Measurements from ENCODE around the gene INF2.

The INF2 gene

DNA sequence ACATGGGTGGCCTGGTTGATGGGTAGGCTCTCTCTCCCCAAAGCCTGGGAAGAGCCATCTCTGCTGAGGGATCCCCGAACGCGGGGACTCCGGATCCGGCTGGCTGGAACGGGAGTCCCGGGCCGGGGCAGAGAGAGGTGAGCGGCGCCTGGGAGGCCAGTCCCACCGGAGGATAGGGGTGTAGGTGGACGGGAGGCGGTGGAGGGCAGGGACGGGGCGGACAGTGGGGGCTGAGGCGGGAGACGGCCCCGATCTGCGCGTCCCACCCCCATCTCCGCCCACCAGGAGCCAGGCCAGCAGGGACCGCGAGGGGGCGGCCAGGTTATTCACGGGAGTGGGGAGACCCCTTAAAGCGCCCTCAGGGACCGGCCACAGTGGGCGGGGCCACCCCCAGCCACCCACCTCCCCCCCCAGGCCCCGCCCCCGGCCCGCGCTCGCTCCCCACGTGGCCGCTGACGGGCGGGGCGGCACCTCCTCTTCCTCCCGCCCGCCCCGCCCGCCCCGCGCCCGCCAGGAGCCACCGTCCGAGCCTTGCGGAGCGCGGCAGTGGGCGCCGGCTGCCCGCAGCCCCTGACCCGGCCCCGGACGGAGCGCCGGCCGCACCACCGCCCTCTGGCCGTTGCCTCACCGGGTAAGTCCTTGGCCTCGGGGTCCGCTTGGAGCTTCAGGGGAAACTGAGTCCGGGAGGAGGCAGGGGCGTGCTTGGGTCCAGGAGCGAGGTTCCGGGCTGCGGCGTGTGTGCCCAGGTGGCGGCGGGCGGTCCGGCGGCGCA, at the start of gene INF2:
INF2 (plus strand) TSS at position 510 of the 772 bp plus-strand sequence. CDS start 11,748 bp downstream, outside the sequence.
- H3K27me3 Mint-ChIP-seq = no peaks in the 10 kb centered on the region
- no peaks in the 10 kb centered on the region for H3K36me3 Mint-ChIP-seq
- peak; percentile 62 for ATAC-seq
- H3K27ac Mint-ChIP-seq = peak within 1 kb of the TSS; percentile 70
- H3K4me3 Mint-ChIP-seq = peak within 1 kb of the TSS; percentile 78
- peaks cover 72% of the 10 kb centered on the region for H3K4me1 Mint-ChIP-seq
- H3K9me3 Mint-ChIP-seq = peaks cover 3% of the 10 kb centered on the region

DNA sequence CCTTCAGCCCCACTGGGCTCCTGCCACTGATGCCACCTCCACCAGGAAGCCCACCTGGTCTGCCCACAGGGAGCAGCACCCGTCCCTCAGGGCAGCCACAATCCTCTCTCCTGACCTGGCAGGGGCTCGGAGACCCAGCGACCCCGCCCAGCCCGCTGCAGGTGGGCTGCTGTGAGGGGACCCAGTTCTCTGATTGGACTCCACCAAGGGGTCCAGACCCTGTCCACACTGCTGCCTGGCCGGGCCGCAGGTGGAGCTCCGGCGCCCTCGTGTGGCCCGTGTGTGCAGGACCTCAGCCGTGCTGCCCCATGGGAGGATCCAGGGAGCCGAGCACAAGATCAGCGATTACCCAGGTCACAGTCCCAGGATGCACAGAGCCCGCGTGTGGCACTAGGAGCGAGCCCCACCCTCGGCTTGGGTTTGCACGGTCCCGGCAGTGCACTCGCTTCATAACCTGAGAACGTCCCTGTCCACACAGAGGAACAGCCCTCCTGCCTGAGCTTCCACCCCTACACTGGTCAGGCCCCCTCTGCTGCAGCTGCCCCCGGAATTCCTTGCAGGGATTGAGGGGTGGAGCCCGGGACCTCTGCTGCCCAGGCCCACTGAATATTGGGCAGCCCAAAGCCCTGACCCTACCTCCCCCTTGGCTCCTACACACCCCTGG, 49.4 kb upstream of the INF2 start:
- peak overlapping the region; percentile 61 for H3K27ac Mint-ChIP-seq
- peaks cover 21% of the 10 kb centered on the region for H3K4me1 Mint-ChIP-seq
- H3K27me3 Mint-ChIP-seq = peaks cover 42% of the 10 kb centered on the region
- H3K4me3 Mint-ChIP-seq = no peak overlapping the region
- peak; percentile 74 for ATAC-seq
- no peaks in the 10 kb centered on the region for H3K36me3 Mint-ChIP-seq
- peaks cover 3% of the 10 kb centered on the region for H3K9me3 Mint-ChIP-seq

DNA sequence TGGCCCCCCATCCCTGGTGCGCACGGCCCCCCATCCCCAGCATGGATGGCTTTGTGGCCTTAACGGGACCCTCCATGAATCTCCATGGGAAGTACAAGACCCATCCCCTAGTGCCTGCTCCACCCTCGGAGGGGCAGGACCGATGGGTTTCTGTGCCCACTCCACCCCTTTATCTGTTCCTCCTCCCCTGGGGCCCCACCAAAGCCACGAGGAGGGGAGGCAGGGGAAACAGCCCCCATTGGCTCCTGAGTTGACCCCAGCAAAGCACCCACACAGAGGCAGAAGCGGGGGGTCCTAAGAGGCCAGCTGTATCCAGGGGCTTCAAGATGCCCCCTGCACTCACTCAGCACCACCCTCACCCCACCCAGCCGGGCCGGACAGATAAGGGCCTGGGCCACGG, 48.7 kb upstream of the INF2 start:
- ATAC-seq = no peak

DNA sequence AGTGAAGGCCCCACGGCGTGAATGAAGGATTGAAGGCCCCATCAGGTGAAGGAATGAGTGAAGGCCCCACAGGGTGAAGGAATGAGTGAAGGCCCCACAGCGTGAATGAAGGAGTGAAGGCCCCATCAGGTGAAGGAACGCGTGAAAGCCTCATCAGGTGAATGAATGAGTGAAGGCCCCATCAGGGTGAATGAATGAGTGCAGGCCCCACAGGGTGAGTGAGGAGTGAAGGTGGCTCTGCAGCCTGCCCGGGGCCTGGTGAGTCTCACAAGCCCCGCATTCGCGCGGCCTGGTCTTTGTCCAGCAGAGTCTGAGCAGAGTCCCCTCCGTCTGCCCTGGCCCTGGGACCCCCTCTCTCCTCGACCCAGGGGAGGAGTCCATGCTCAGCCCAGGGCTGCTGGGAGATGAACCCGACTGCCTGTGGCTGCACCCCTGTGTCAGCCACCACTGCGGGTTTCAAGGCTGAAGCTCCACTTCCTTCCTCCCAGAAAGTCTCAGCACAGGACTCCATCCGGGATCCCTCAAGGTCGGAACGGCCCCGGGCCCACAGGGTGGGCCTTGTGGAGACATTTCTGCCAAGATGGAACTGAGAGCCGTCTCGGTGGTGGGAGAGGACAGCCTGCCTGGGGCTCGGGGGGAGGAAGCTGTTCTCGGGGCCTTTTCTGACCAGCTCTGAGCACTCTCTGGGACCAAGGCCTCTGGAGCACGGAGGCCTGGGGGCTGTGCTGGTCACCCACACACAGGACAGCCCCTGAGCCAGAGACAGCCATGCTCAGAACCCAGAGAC, 47.5 kb upstream of the INF2 start:
- Mint-ChIP-seq H3K27ac (no peak overlapping the region), H3K27me3 (peaks cover 29% of the 10 kb centered on the region), H3K36me3 (no peaks in the 10 kb centered on the region), H3K9me3 (peaks cover 7% of the 10 kb centered on the region), H3K4me3 (no peak overlapping the region), H3K4me1 (peaks cover 22% of the 10 kb centered on the region)
- ATAC-seq = no peak

More for the DNA sequence above, 48.7 kb upstream of the INF2 start:
- Mint-ChIP-seq H3K4me3 (no peak overlapping the region), H3K27me3 (peaks cover 38% of the 10 kb centered on the region), H3K27ac (peak overlapping the region; percentile 61), H3K4me1 (peaks cover 21% of the 10 kb centered on the region), H3K9me3 (peaks cover 7% of the 10 kb centered on the region), H3K36me3 (no peaks in the 10 kb centered on the region)

DNA sequence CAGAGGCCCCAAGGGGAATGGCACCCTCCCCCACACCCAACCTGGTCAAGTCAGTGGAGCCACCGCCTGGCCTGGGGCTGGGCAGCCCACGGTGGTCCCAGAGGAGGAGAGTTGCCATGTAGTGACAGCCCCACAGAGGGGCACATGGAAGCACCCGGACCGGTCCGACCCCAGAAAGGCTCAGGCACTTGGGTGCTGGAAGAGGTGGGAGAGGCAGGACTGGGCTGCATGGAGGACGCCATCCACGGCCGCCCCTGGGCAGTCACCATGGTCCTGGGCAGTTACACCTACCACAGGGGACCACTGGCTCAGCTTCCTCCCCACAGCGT, 46.9 kb upstream of the INF2 start:
- peaks cover 7% of the 10 kb centered on the region for H3K9me3 Mint-ChIP-seq
- H3K27me3 Mint-ChIP-seq = peaks cover 28% of the 10 kb centered on the region
- no peak for ATAC-seq
- no peak overlapping the region for H3K4me3 Mint-ChIP-seq
- no peak overlapping the region for H3K27ac Mint-ChIP-seq
- H3K36me3 Mint-ChIP-seq = no peaks in the 10 kb centered on the region
- peaks cover 28% of the 10 kb centered on the region for H3K4me1 Mint-ChIP-seq

DNA sequence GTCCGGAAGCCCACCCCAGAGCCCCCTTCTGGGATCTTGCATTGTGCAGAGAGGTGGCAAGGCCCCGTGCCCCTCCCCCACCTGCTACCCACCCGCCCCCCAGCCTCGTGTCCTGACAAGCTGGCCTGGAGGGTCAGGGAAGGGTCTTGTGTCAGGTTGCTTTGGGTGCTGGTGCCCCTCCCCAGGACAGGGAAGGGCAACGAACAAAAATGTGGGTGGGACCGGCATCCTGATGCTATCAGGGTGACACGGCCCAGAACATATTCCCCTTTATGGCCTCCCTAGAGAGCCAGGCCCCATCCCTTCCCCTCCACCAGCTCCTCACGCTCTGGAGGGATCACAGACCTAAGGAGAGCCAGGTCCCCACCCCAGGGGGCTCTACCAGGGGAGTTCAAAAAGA, 46.1 kb upstream of the INF2 start:
- H3K9me3 Mint-ChIP-seq = peaks cover 7% of the 10 kb centered on the region
- no peaks in the 10 kb centered on the region for H3K36me3 Mint-ChIP-seq
- ATAC-seq = no peak
- no peak overlapping the region for H3K4me3 Mint-ChIP-seq
- H3K27ac Mint-ChIP-seq = no peak overlapping the region
- peaks cover 20% of the 10 kb centered on the region for H3K27me3 Mint-ChIP-seq
- H3K4me1 Mint-ChIP-seq = peaks cover 29% of the 10 kb centered on the region

DNA sequence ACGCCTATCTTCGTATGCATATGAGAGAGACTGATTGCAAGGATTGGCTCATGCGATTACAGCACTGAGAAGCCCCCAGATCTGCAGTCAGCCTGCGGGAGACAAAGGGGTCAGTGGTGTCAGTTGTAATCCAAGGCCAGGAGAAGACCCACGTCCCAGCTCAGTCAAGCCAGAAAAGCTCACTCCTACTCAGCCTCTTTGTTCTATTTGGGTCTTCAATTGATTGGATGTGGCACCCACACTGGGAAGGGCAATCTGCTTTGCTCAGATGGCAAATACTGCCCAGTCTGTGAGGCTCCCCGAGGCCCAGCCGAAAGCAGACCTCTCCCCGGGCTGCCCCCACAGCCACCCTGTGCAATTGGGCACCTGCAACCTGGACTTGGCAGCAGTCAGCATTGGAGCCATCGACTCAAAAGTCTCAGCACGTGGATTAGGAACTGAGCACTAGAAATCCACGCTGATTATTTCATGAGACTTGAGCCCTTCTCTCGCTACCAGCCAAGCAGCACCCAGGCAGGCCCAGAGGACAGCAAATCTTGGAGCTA, 45.3 kb upstream of the INF2 start:
- Mint-ChIP-seq H3K27ac (peak overlapping the region; percentile 25), H3K36me3 (no peaks in the 10 kb centered on the region), H3K27me3 (peaks cover 11% of the 10 kb centered on the region), H3K9me3 (peaks cover 7% of the 10 kb centered on the region), H3K4me1 (peaks cover 26% of the 10 kb centered on the region), H3K4me3 (no peak overlapping the region)
- ATAC-seq = no peak

DNA sequence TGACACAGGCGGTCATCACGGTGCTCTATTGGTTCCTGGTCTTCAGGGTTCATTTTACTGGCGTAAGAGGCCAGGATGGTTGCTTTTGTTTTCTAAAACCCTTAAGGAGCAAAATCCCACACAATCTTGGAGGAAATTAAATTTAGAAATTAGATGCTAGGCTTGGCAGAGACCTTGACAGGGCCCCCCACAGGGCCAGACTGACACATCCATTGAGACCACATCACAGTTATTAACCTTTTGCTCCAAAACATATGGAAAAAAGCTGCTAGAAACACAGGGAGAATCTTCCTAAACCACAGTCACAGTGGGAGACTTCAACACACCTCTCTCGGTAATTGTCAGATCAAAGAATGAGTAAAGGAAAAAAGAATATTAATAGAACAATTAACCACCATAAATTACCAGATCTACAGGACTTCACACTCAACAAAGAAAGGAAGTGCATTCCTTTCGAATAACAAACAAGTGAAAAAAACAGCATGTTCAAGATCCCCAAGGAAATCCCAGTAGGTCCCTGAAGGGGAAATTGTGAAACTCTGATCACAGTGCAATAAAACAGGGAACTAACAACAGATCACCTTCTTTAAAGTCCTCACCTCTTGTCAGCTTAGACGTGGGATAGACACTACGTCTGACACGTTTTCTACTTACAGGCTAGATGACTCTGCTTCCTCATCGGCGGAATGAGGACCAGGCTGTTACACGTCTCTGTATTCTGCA, 44.6 kb upstream of the INF2 start:
- peak overlapping the region; percentile 25 for H3K27ac Mint-ChIP-seq
- H3K9me3 Mint-ChIP-seq = peaks cover 7% of the 10 kb centered on the region

DNA sequence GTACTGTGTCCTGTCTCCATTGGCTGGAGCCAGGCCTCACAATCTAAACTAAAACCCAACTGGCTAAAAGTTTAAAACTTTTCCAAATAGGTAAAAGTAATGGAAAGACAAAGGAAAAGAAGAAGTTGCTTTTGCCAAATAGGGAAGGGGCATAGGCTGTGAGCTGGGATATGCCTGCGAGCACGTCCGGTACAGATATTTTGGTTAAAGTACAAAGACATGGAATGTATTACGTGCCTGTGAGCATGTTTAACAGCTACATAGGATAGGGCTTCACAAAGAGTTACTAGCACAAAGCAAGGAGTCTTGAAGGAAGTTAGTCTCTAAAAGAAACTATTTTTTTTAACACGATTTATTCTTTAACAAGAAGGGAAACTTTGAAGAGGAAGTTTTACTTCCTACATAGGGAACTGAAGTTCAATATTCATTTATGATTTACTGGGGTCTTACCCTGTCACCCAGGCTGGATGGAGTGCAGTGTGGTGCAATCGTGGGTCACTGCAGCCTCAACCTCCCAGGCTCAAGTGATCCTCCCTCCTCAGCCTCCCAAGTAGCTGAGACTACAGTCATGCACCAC, 41.9 kb upstream of the INF2 start:
- H3K36me3 Mint-ChIP-seq = peaks cover 4% of the 10 kb centered on the region
- no peak for ATAC-seq
- no peaks in the 10 kb centered on the region for H3K27me3 Mint-ChIP-seq
- H3K27ac Mint-ChIP-seq = peak overlapping the region; percentile 51
- H3K4me1 Mint-ChIP-seq = peaks cover 29% of the 10 kb centered on the region
- H3K9me3 Mint-ChIP-seq = peaks cover 7% of the 10 kb centered on the region
- no peak overlapping the region for H3K4me3 Mint-ChIP-seq

More for the DNA sequence above, 44.6 kb upstream of the INF2 start:
- Mint-ChIP-seq H3K4me3 (no peak overlapping the region), H3K27me3 (peaks cover 5% of the 10 kb centered on the region), H3K36me3 (no peaks in the 10 kb centered on the region), H3K4me1 (peaks cover 29% of the 10 kb centered on the region)
- no peak for ATAC-seq

DNA sequence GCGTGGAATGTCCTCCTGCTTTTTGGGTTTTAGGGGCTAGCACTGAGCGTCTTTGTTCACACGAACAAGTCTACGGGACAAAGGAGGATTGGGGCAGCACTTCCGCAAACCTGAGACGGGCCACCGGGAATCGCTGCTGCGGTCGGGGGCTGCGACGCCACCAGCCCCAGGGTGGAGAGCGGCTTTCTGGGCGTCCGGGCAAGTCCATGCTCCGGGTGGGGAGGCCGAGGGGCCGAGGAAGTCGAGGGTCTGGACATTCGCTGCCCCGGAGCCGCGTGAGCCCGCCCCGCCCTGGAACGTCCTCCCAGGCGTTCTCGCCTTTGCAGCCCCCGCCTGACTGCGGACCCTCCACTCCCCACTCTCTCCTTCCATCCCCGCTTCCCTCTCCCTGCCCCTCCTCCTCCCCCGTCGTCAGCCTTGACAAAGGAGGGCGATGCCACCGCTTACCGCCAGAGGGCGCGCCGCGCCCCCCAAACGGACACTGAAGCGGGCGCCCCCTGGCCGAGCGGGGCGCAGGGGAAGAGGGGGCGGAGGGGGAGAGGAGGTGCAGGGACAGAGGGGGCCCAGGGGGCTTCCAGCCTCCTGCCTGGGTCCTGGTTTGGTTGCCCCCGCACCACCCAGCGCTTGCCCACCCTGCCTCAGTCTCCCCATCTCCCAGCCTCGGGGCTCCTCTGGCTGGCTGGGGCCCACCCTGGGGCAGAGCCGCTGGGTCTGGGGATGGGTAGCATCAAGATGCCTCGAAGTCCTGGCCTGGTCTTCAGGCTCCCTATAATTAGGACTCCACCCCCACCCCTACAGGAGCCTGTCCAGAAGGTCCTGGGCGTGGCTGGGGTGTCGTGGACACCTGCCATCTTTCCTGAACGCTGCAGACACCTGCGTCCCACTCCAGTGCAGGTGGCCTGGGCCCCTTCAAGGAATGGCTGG, 39.1 kb upstream of the INF2 start:
- Mint-ChIP-seq H3K27me3 (no peaks in the 10 kb centered on the region), H3K27ac (peak overlapping the region; percentile 76), H3K4me1 (peaks cover 43% of the 10 kb centered on the region), H3K4me3 (peak overlapping the region; percentile 68), H3K9me3 (peaks cover 11% of the 10 kb centered on the region), H3K36me3 (peaks cover 16% of the 10 kb centered on the region)
- ATAC-seq = peak; percentile 90

DNA sequence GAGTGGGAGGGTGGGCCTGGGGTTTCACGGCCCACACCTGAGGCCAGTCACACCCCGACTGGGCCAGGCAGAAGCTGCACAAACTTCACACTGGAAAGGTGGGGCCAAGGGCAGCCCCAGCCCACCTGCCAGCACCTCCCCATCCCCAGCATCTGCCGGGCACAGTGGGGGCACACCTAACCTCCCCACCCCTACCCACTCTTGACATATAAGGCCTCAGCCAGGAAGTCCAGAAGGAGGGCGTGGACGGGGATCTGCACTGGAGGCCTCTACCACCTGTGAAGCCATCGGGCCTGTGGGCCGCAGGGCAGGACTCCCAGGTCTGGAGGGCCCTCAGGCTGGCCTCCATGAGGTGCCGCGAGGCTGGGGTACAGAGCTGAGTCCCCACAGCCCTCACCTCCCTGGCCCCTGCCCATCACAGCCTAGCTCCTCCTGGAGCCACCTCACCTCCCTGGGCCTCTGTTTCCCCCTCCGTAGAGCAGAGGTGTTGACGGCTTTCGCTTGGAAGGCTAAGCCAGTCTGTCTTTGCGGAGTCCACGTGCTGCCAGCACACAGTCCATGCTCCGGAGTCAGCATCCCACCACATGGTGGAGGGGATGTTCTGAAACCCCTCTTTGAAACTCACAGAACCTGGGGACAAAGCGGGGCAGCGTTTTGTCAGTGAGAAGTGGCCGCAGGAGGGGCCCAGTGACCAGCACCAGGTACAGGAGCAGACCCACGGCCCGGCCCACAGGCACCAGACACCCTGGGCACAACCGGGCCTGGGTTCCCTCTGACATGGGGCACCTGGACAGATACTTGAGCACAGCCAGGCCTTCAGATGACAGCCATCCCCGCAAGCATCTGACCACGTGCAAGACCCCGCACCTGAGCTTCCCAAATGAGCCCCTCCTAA, 38.2 kb upstream of the INF2 start:
- H3K9me3 Mint-ChIP-seq = peaks cover 10% of the 10 kb centered on the region
- peak; percentile 46 for ATAC-seq
- H3K4me1 Mint-ChIP-seq = peaks cover 53% of the 10 kb centered on the region

DNA sequence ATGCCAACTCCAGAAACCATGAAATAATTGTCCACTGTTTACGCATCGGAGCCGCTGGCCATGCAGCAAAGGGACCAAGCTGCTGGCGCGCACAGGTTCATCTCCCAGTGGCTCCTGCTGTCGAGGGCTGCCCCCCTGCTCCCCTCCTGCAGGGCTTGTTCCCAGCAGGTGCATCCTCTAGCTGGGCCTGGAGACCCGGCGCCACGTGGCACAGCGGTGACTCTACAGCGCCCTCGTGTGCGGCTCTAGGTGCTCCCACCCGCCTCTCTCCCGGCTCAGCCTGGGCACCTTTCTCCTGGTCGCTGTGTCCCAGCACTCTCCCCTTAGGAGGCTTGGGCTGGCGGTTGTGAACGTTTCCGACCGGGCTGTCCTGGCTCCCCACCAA, 37.5 kb upstream of the INF2 start:
- Mint-ChIP-seq H3K9me3 (peaks cover 10% of the 10 kb centered on the region), H3K4me3 (no peak overlapping the region), H3K36me3 (peaks cover 16% of the 10 kb centered on the region), H3K27ac (peak overlapping the region; percentile 76), H3K4me1 (peaks cover 59% of the 10 kb centered on the region), H3K27me3 (no peaks in the 10 kb centered on the region)
- no peak for ATAC-seq

More for the DNA sequence above, 38.2 kb upstream of the INF2 start:
- H3K27me3 Mint-ChIP-seq = no peaks in the 10 kb centered on the region
- peaks cover 16% of the 10 kb centered on the region for H3K36me3 Mint-ChIP-seq
- H3K4me3 Mint-ChIP-seq = no peak overlapping the region
- H3K27ac Mint-ChIP-seq = peak overlapping the region; percentile 76

DNA sequence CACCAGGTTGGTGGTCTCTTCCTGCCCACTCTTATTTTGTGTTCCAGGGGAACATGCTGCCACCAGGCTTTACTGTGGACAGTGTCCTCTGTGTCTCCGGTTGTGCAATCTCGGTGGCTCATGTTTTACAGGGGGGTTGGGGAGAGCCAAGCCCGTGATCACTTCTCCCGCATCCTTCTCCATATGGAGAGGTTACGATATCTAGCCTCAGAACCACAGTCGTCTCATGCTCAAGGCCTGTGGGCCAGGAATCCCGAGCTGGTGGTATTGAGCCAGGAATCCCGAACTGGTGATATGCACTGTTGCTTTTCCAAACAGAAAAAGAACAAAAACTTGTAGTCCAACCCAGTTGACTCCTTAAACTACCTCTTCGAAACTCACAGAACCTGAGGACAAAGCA, 37.0 kb upstream of the INF2 start:
- peaks cover 59% of the 10 kb centered on the region for H3K4me1 Mint-ChIP-seq
- peak overlapping the region; percentile 76 for H3K27ac Mint-ChIP-seq
- no peak for ATAC-seq
- no peaks in the 10 kb centered on the region for H3K27me3 Mint-ChIP-seq
- peaks cover 16% of the 10 kb centered on the region for H3K36me3 Mint-ChIP-seq
- peaks cover 10% of the 10 kb centered on the region for H3K9me3 Mint-ChIP-seq
- no peak overlapping the region for H3K4me3 Mint-ChIP-seq
